ENCODE measurements around the gene TMEM198.

DNA sequence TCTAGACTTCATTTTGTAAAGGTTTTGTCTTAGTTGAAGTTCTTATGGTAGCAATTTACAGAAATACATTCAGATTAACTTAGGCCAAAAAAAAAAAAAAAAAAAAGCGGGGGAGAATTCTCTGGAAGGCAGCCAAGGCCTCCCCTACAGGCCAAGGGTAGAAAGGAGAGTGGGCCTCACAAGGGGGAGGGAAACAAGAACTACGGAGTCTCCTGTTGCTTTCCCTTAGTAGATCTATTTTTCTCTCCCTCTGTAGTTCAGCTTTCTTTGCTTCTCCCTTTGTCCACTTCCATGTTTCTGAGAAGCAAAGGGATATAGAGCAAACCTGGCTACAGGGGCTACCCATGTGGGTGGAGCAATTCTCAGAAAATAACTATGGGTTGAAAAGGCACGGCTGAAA is 51.4 kb downstream of the TMEM198 start:
- TF ChIP-seq, protein P1, sequence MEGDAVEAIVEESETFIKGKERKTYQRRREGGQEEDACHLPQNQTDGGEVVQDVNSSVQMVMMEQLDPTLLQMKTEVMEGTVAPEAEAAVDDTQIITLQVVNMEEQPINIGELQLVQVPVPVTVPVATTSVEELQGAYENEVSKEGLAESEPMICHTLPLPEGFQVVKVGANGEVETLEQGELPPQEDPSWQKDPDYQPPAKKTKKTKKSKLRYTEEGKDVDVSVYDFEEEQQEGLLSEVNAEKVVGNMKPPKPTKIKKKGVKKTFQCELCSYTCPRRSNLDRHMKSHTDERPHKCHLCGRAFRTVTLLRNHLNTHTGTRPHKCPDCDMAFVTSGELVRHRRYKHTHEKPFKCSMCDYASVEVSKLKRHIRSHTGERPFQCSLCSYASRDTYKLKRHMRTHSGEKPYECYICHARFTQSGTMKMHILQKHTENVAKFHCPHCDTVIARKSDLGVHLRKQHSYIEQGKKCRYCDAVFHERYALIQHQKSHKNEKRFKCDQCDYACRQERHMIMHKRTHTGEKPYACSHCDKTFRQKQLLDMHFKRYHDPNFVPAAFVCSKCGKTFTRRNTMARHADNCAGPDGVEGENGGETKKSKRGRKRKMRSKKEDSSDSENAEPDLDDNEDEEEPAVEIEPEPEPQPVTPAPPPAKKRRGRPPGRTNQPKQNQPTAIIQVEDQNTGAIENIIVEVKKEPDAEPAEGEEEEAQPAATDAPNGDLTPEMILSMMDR (conservative IDR thresholded peaks at IDR 0.05) = no peak
- TF ChIP-seq ZFX (IDR thresholded peaks at IDR 0.05) = no peak

All from C4-2B (cell line).